SK-N-SH (cell line): ENCODE measurements around the gene USP25.

Experiments used
- CHD2 ChIP-seq: fragments of 150-350 bp; IDR thresholded peaks from 2 replicates; pipeline ENCODE4 v1.6.1; 2018; ENCODE audit warnings: low read length; ENCODE audit not compliant: partially characterized antibody
- CTCF ChIP-seq: fragments of 200-600 bp; sonication (generic); IDR thresholded peaks from 2 replicates; pipeline ENCODE4 v1.6.1; 2017; ENCODE audit warnings: antibody characterized with exemption, mild to moderate bottlenecking, moderate library complexity
- EZH2phosphoT487 ChIP-seq: fragments of 200-600 bp; sonication (generic); IDR thresholded peaks from 2 replicates; pipeline ENCODE4 v1.6.1; 2017; ENCODE audit warnings: low read depth, mixed run types, mild to moderate bottlenecking, antibody characterized with exemption, moderate library complexity, borderline replicate concordance

GRCh38 chr21:15860541-15860940 lies 130.8 kb downstream of the USP25 start:
- TF ChIP-seq CTCF (no peak), CHD2 (no peak), EZH2phosphoT487 (no peak)
